ENCODE measurements around the gene OS9. TPM values are rescaled to one million over a fixed set of nuclear protein-coding genes. Genes with fewer than 3 reads are reported as not detected.

The OS9 gene
- total RNA-seq, 1 donor from 2014 or later: 230 TPM

- DNase-seq (ENCODE audit: low spot score): no peak
- peak; percentile 37 for ATAC-seq
Measured at GRCh38 chr12:57735952-57736740, 42.2 kb downstream of the OS9 start.

GRCh38 chr12:57736741-57737466 is 43.0 kb downstream of the OS9 start:
- ATAC-seq (no peak), DNase-seq (ENCODE audit: low spot score) (no peak)

- DNase-seq (ENCODE audit: low spot score): no peak
- peak; percentile 13 for ATAC-seq
Measured at GRCh38 chr12:57737467-57738460, 43.8 kb downstream of the OS9 start.

DNA sequence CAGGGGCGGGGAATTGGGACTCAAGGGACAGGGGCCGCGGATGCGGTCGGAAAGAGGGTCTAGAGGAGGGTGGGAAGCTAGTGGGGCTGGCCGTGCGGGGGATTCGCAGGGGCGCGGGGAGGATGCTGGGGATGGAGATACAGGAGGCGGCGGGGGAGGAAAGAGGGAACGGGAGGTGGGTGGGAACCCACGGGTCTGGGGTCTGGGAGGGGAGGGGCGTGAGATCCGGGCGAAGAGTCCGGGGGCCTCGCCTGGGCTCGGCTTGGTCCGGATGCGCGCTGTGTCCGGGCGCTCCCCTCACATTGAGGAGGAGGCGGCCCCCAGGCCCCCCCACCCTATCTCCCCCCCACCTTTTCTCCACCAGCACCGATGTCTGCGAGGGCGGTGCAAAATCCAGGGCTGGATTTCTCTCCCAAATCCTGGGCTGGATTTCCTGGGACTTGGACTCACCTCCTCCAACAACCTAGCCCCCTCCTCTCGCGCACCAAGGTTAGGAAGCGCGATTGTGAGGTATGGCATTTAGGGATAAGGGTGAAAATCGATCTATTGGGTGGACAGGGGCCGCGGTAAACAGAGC is 44.8 kb downstream of the OS9 start, which contains the start of gene AGAP2:
TSS of gene AGAP2 (minus strand) at position 82 of the 577 bp plus-strand sequence. CDS start 496 bp downstream, outside the sequence.
- ATAC-seq (no peak), DNase-seq (ENCODE audit: low spot score) (no peak)

GRCh38 chr12:57739387-57739786 is 45.5 kb downstream of the OS9 start:
- no peak for ATAC-seq
- no peak for DNase-seq (ENCODE audit: low spot score)

GRCh38 chr12:57739914-57740538 is 46.1 kb downstream of the OS9 start:
- DNase-seq (ENCODE audit: low spot score): no peak

DNA sequence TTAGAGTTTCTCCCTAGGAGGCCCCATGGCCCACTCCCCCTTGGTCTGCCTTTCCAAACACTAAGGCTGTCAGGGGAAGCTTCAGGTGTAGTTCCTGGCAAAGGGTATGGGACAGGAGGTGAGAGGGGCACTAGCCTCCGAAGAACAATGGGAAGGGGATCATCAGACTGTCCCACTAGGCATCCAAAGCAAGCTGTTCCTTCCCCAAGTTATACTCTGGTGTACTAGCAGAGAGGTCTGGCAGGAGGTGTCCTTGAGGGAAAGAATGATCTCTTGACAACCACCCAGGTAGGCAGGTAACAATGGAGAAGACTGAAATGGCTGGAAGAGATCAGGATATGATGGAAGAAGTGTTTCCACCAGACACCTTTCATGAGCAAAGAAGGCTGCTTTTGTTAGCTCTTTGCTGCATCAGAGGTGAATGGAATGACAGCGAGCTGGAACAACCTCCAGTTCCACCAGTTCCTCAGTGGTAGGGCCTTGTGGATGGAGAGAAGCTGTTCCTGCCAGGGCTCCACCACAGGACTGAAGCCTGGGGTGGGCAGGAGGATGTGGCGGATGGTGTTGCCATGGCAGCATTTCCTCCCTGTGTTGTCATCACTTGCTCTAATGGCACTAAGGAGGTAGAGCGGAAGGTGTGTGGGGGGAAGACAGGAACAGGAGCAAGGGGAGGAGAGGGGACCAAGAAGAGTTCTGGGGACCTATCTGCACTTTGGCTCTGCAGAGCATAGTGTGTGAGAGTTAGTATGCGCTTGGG is 46.9 kb downstream of the OS9 start:
- DNase-seq (ENCODE audit: low spot score) (no peak), ATAC-seq (no peak)

More at GRCh38 chr12:57739914-57740538, 46.1 kb downstream of the OS9 start:
- ATAC-seq: no peak

GRCh38 chr12:57741413-57741789 is 47.5 kb downstream of the OS9 start:
- DNase-seq (ENCODE audit: low spot score) (no peak), ATAC-seq (no peak)

GRCh38 chr12:57741844-57742738 is 48.2 kb downstream of the OS9 start:
- DNase-seq (ENCODE audit: low spot score) (no peak), ATAC-seq (no peak)

DNA sequence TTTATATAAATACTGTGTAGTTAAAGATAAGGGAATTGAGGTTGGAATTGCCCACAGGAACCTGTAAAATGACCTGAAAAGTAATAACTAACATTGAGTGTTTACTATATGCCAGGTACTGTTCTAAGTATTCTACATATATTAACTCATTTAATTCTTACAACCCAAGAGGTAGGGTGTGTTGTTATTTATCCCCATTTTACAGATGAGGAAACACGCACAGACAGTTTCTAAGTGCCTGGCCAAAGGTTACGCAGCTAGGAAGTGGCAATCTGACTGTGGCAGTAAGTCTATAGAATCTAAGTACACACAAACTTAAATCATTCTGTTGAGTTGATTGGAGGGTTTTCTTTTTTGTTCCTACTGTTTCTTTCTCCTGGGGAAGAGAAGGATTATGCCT is 49.8 kb downstream of the OS9 start:
- no peak for DNase-seq (ENCODE audit: low spot score)
- ATAC-seq: no peak

DNA sequence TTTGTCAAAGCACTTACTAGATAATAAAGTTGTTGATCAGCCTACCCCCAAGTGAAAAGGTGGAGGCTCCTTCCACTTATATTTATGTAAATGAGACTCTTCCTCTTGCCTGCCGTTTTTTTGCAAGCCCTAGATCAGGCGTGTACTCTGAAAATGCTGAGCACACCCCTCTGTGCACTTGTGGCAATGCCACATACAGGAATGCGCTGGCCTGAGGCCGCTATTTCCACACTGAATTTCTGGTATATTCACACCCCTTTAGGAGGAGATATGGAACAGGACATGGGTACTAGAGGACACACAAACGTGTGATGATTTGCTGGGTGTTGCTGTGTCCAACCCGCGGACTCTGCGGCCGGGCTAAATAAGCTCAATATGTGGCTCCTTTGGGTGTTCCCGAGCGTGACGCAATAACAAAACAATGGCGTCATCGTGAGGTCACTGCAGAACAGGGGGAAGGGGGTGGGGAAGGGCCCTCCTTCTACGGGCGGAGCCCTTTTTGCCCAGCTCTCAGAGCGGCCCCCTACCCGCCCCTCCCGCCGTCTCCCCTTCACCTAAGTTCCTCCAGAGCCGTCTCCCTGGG is 50.4 kb downstream of the OS9 start:
- peak; percentile 56 for ATAC-seq

DNA sequence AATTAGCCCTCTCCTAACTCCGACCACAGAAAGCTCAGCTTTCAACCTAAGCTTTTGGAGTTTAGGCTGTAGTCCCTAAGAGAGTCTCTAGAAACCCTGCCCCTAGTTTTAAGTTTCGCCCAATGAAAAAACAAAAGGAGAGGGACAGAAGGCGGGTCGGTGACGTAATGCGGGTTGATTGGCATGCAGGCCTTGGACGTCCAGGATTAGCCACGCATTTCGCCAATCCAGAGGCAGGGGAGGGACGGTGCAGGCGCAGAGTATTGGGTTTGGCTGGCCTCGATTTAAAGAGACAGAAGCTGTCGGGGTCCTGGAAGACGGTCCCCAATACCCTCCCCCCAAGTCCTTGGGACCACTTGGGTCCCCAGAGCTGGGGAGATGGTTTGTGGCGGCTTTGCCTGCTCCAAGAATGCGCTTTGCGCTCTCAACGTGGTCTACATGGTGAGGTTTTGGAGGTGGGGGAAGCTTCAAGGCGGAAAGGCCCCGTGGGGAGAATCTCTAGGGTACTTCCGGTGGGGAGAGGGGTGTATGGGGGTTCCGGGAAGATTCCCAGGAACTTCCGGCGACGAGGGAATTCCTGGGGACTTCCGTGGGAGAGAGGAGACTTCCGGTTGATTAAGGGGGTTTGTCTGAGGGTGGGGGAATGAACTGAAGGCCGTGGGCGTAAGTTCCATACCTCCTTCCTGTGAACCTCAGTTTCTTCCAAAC is 51.0 kb downstream of the OS9 start, which contains the start of gene TSPAN31:
TSS of gene TSPAN31 (plus strand) at position 263 of the 708 bp plus-strand sequence. CDS start at position 379, 116 bp downstream.
- peak; percentile 93 for ATAC-seq

More for the DNA sequence above, 50.4 kb downstream of the OS9 start:
- peak; percentile 68 for DNase-seq (ENCODE audit: low spot score)

DNA sequence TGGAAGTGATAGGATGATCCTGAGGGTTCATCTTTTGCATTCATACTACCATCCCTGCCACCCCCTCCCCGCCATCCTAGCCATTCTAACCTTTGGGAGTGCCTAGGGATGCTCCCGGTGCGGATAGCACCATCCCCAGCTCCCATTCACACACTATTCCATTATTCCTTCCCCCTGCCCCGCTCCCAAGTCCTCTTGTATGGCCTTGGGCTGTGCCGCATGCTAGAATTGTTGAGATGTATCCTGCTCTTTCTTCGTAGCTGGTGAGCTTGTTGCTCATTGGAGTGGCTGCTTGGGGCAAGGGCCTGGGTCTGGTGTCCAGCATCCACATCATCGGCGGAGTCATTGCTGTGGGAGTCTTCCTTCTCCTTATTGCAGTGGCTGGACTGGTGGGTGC is 51.6 kb downstream of the OS9 start:
- ATAC-seq (peak; percentile 10), DNase-seq (ENCODE audit: low spot score) (no peak)

More for the DNA sequence above, 51.0 kb downstream of the OS9 start, which contains the start of gene TSPAN31:
- peak; percentile 95 for DNase-seq (ENCODE audit: low spot score)

DNA sequence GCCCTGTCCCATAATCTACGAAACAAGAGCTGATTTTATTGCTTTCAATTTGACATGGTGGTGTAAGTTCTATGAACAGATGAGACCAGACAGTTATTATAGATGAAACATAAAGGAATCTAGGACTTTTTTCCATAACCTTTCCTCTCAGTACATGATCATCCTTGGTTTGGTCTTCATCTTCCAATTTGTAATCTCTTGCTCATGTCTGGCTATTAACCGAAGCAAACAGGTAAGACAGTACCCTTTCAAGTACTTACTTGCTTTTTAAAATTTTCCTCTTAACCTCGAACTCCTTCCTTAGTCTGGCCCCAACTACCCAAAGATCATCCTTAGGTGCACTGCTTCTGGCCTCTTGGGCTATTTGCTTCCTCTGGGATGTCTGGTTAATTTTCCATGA is 52.1 kb downstream of the OS9 start:
- DNase-seq (ENCODE audit: low spot score): no peak
- ATAC-seq: no peak

DNA sequence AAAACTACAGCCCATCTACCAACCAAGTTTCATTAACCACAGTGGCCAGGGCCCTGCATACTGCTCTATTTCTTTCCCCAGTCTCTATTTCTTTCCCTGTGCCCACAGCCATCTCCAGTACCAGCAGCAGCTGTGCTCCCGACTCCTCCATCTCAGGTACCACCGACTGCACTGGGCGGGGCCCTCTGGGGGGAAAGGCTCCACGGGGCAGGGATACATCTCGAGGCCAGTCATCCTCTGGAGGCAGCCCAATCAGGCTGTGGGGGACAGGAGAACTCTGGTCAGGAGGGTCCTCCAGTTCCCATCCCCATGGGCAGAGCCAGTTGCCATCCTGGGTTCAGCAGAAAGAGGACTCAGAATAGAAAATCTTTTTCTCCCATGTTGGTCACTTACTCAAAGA is 55.1 kb downstream of the OS9 start:
- no peak for DNase-seq (ENCODE audit: low spot score)
- ATAC-seq: no peak

DNA sequence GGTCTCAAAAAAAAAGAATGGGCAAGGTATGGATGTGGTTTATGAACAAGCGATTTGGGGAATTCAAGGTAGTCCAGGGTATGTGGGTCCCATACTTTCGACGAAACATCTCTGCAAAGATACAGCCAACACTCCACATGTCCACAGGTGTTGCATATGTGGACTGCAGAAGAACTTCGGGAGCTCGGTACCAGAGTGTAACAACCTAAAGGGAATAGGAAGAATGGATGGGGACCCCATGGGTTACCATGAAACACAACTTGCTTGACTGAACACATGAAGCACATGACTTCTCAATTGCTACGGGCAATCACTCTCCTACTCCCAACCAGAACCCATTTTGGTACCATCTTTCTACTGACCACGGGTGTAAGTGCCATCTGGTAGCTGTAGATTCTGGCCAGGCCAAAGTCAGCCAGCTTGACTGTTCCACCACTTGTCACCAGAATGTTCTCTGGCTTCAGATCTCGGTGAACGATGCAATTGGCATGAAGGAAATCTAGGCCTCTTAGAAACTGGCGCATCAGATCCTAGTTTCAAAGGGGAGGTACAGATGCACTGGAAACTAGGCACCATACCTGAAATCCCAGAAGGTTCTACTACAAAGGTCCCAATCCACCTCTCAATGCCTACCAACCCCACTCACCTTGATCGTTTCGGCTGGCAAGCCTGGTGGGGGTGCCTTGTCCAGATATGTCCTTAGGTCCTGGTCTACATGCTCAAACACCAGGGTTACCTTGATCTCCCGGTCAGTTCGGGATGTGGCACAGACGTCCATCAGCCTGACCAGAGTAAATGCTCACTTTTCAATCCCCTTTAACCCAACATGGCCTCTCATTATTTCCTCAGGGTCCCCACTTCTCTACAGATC is 56.9 kb downstream of the OS9 start:
- no peak for DNase-seq (ENCODE audit: low spot score)
- no peak for ATAC-seq
